Stimulated activated CD8-positive, alpha-beta memory T cell treated with anti-CD3 and anti-CD28 coated beads, Interleukin-15, amount 100 ng/mL, for 48 hours (primary cell): ENCODE results near the gene ZNF516.
A peak's percentile ranks its signal among the peaks of the same experiment; 100 is the strongest.

Experiments
- DNase-seq, 2 donors: peaks; one replicate each; pipeline ENCODE4 v3.0.0-alpha.2; 2020; ENCODE audit warnings: low read depth in 2 of 2

The ZNF516 gene

DNA sequence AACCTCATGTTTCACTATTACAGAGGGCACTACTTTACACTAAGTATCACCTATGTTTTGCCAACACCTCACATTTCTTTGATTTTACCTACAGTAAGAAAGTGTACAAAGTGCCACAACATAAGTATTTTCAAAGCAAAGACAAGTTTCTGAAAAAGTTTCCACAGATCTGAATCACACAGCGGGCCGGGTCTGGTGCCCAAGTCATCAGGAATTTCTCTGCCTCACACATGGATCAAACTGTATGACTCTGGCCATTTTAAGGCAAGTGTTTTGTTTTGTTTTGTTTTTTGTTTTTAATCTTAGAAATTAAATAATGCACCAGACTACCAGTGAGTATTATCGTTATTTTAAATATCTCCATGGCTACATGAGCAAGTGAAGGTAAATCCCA is 73.4 kb downstream of the ZNF516 start:
- no peak for DNase-seq

GRCh38 chr18:76420898-76421684 is 74.0 kb downstream of the ZNF516 start:
- no peak for DNase-seq

- DNase-seq, result no peak
Observed at GRCh38 chr18:76419811-76420210, 75.2 kb downstream of the ZNF516 start.

GRCh38 chr18:76416911-76417310 is 78.1 kb downstream of the ZNF516 start:
- DNase-seq, result no peak

GRCh38 chr18:76414936-76415621 is 80.0 kb downstream of the ZNF516 start:
- peak in 1 of 2 donors; percentile 6 for DNase-seq

DNA sequence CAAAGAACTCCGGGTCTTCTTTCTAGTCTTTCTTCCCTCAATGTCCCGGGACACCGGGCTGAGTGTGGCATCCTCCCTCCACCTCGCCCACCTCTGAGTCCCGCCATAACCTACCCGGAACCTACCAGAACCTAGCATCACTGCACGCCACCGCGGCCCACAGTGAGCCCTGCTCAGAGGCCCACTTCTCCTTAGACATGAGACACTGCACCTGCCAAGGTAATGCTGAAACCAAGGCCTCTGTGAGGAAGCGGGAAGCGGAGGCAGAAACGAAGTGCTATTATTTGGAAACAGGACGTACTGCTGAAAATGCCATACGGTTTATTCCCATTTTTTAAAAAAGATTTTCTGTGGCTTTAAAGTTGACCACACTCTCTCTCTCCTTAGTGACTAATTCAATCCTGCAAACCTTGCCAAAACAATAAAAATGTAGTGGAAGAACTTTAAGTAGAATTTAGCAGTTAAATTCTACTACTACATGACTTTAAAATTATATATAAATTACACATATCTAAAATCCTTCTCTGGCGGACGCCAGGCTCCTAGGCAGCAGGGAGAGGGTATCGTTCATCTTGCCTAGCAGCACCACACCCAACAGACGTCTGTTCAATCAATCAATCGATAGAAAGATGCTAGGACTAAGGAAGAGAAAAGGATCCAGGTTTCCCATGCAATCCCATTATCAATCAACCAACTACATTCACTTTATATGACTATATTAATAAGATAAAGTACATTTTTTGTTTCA is 82.0 kb downstream of the ZNF516 start:
- no peak for DNase-seq

DNA sequence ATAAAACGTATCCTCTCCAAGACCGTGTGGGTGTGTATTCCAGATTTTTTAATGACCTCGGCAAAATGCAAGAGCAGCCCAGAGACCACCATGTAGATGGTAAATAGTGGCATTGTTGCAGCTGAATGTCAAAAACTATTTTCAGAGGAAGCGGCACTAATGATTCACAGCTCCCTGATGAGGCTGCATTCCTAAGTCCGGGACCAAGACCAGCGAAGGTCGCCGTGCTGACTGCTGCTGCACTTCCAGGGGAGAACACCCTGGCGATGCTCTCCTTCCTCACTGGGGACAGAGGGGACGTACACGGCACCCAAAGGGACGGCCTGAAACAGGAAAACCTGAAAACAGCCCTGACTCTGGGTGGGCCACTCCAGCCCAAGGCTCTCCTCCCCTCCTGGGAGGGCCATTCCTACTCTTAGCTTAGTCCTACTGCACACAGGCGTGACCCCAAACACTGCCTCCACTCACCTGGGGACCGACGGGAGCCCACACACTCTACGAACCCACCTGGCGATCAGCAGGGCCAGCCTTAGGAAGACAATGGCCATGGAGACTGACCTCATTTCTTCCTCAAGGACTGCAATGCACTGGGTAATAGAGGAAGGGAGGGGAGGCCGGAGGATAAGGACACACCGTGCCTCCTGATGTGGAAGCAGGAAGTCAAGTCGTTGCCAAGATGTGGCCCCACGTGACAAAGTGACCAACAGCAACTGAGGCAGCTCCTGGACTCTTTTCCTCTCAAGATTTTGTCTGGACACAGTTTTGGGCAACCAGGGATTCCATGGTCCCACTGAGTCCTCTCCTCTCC is 82.8 kb downstream of the ZNF516 start:
- DNase-seq, result no peak

DNA sequence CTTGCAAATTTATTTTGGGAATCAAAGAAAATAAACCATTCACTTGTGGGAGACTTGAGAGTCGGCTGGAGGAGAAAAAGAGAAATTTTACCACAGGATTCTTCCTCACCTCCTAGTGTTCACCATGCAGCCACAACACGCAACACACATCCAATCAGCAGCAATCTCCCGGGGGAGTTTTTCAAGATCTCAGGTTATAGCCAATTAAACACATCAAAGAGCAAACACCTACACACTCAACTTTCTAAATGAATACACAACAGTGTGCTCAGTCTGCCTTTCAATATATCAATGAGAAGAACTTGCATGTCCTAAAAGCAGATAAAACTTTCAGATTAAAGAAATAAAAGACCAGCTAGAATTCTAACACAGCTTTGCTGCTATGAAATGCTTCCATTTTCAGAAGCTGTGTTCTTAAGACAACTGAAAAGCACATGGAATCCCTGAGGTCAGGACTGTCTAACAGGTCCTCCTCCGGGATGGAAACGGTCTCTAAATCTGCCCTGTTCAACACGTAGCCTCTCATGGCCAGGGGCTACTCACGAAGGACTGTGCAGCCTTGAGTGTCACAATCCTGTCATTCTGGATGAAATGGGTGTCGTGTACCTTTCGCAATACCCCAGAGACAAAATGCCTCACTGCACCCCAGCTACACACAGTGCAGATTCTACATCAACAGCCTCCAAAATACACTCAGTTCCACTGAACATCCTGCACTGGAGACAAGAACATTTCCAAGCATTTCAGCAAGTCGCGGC is 84.2 kb downstream of the ZNF516 start:
- no peak for DNase-seq

GRCh38 chr18:76410033-76410432 is 85.0 kb downstream of the ZNF516 start:
- DNase-seq, result no peak

- no peak for DNase-seq
Observed at GRCh38 chr18:76408480-76409067, 86.5 kb downstream of the ZNF516 start.

DNA sequence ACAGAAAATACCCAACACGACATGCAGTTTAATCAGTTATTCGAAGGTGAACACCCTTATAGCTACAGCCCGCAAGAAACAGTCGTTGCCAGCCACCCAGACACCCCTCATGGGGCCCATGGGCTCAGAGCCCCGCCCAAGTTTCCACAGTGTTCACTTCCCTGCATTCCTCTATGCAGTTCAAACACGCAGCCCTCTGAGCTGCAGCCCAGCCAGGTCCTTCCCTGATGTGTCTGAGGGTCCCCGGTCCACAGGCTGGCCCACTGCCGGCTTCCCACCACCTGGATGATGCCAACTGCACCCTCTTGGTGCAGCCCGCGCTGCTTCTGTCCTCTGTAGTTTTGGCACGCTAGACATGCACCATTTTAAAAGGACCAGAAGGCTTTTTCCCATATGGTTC is 87.4 kb downstream of the ZNF516 start:
- DNase-seq, result no peak

GRCh38 chr18:76406791-76407190 is 88.3 kb downstream of the ZNF516 start:
- DNase-seq, result no peak

GRCh38 chr18:76405681-76406356 is 89.2 kb downstream of the ZNF516 start:
- peak in 1 of 2 donors; percentile 39 for DNase-seq

GRCh38 chr18:76405280-76405679 is 89.8 kb downstream of the ZNF516 start:
- DNase-seq, result no peak

DNA sequence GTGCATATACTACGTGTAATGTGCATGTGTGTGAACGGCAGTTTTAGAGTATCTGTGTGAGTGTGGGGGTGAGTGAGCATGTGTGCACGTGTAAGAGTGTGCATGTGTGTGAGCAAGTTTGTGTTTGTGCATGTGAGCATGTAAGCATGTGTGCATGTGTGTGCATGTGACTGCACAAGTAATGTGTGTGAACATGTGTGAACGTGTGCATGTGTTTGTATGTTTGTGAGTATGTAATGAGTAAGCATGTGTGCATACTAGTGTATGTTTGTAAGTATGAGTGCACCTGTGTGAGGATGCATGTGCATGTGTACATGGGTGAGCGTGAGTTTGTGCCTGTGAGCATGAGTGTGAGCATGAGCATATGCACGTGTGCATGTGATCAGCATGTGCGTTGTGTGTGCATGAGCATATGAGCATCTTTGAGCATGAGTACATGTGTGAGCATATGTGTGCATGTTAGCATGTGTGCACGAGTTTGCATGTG is 90.7 kb downstream of the ZNF516 start:
- DNase-seq, result no peak

- no peak for DNase-seq
Observed at GRCh38 chr18:76402026-76402990, 92.7 kb downstream of the ZNF516 start.

- no peak for DNase-seq
Observed at GRCh38 chr18:76401498-76401897, 93.5 kb downstream of the ZNF516 start.

- DNase-seq, result no peak
Observed at GRCh38 chr18:76399613-76400391, 95.2 kb downstream of the ZNF516 start.
